Sigmoid colon (tissue), 7 donors: ENCODE results near the gene NDE1. TPM values are rescaled to one million over a fixed set of nuclear protein-coding genes. Genes with fewer than 3 reads are reported as not detected.
"Not testable (repeated sequence)": the region's sequence is repeated elsewhere in the genome, so short reads cannot be mapped to it uniquely, and the experiment has no call there.

Source experiments
- DNase-seq: peaks from one replicate; pipeline ENCODE4 v3.0.0-alpha.2; 2019
- H3K27ac ChIP-seq, 4 donors: fragments of 200-600 bp; sonication (generic); one replicate each; pipeline ENCODE4 v1.5.1; 2016 to 2019; ENCODE audit warnings: mild to moderate bottlenecking in 1 of 4
- H3K27me3 ChIP-seq, 3 donors: fragments of 200-600 bp; sonication (generic); one replicate each; pipeline ENCODE4 v1.5.1; 2019; ENCODE audit warnings: mild to moderate bottlenecking in 1 of 3
- H3K36me3 ChIP-seq, 4 donors: fragments of 200-600 bp; sonication (generic); one replicate each; pipeline ENCODE4 v1.5.1; 2016 to 2019
- H3K4me1 ChIP-seq, 4 donors: fragments of 200-600 bp; sonication (generic); one replicate each; pipeline ENCODE4 v1.5.1; 2017 to 2019
- H3K4me3 ChIP-seq, 4 donors: fragments of 200-600 bp; sonication (generic); one replicate each; pipeline ENCODE4 v1.5.1; 2017 to 2019; ENCODE audit warnings: mild to moderate bottlenecking in 2 of 4, moderate library complexity in 1 of 4
- H3K9me3 ChIP-seq, 4 donors: fragments of 200-600 bp in 3 of 4; sonication (generic) in 3 of 4; one replicate each; pipeline versions ENCODE4 v1.5.1 to v1.6.1; 2013 to 2019
- EP300 ChIP-seq, 4 donors: sonication (generic); formaldehyde crosslinking; IDR thresholded peaks; one replicate each; pipeline ENCODE4 v1.6.1; 2017; ENCODE audit warnings: antibody characterized with exemption in 4 of 4
- POLR2A ChIP-seq, 2 donors: fragments of 450-650 bp; IDR thresholded peaks; one replicate each; pipeline ENCODE4 v1.6.1; 2016; ENCODE audit warnings: antibody characterized with exemption in 2 of 2, mild to moderate bottlenecking in 2 of 2, moderate library complexity in 2 of 2
- POLR2AphosphoS5 ChIP-seq, 4 donors: sonication (generic); formaldehyde crosslinking; IDR thresholded peaks; one replicate each; pipeline ENCODE4 v1.6.1; 2017; ENCODE audit warnings: antibody characterized with exemption in 4 of 4
- whole genome bisulfite sequencing, 2 donors: extraction: QIAGEN DNeasy Blood & Tissue Kit; methylation state at CpG; one replicate each; pipeline ENCODE4 v1.1.7; 2013; 5-methylcytosine and 5-hydroxymethylcytosine counted together
- intact Hi-C: fragments of 100-400 bp; cut with DNase I; formaldehyde crosslinking; loops from one replicate; pipeline ENCODE4 v1.15.1; 2023
- polyA plus RNA-seq, 3 donors: library from polyadenylated mRNA; stranded (reverse); fragments of 200-250 nt; gene quantifications; one replicate each; pipeline ENCODE4 v1.2.3, GENCODE V29; 2013
- total RNA-seq, 4 donors: library from RNA; depleted of rRNA; stranded (reverse); fragments of >200 nt; gene quantifications; one replicate each; pipeline ENCODE4 v1.1.0, GENCODE V29; 2016
- TF ChIP-seq, protein P1 (sequence below), 4 experiments: fragments of 450-650 bp in 3 of 4; fragments of 200-600 bp in 1 of 4; IDR thresholded peaks; one replicate each; pipeline ENCODE4 v1.5.1; 2016 to 2019; ENCODE audit warnings: antibody characterized with exemption in 4 of 4, mild to moderate bottlenecking in 3 of 4, moderate library complexity in 2 of 4
- donor health status: healthy with polysubstance abuse.
- donor health status: Bipolar disorder and iron deficiency.
- donor health status: healthy.

Gene NDE1
- total and polyA plus RNA-seq, 7 donors, result 11.3 to 86.1 (median 29.3) TPM

GRCh38 chr16:15605839-15606517, 44.1 kb upstream of the NDE1 start:
- TF ChIP-seq POLR2AphosphoS5 (IDR thresholded peaks at IDR 0.05) (no peak), EP300 (IDR thresholded peaks at IDR 0.05) (no peak), POLR2A (IDR thresholded peaks at IDR 0.05) (no peak)
- TF ChIP-seq, protein P1, sequence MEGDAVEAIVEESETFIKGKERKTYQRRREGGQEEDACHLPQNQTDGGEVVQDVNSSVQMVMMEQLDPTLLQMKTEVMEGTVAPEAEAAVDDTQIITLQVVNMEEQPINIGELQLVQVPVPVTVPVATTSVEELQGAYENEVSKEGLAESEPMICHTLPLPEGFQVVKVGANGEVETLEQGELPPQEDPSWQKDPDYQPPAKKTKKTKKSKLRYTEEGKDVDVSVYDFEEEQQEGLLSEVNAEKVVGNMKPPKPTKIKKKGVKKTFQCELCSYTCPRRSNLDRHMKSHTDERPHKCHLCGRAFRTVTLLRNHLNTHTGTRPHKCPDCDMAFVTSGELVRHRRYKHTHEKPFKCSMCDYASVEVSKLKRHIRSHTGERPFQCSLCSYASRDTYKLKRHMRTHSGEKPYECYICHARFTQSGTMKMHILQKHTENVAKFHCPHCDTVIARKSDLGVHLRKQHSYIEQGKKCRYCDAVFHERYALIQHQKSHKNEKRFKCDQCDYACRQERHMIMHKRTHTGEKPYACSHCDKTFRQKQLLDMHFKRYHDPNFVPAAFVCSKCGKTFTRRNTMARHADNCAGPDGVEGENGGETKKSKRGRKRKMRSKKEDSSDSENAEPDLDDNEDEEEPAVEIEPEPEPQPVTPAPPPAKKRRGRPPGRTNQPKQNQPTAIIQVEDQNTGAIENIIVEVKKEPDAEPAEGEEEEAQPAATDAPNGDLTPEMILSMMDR (IDR thresholded peaks at IDR 0.05), result no peak
- intact Hi-C loops, result no loop called here
- no peak for DNase-seq
- no peaks in the 10 kb centered on the region for H3K27me3 ChIP-seq
- H3K4me1 ChIP-seq, result peaks cover 0 to 6% (median 0%) of the 10 kb centered on the region in 4 donors
- H3K9me3 ChIP-seq, result no peaks in the 10 kb centered on the region
- WGBS, 2 donors, result 59 to 83% methylated on average over 13 of the region's 13 CpGs
- no peak overlapping the region for H3K4me3 ChIP-seq
- peaks cover 34 to 100% (median 44%) of the 10 kb centered on the region in 4 donors for H3K36me3 ChIP-seq
- H3K27ac ChIP-seq, result no peak overlapping the region

DNA sequence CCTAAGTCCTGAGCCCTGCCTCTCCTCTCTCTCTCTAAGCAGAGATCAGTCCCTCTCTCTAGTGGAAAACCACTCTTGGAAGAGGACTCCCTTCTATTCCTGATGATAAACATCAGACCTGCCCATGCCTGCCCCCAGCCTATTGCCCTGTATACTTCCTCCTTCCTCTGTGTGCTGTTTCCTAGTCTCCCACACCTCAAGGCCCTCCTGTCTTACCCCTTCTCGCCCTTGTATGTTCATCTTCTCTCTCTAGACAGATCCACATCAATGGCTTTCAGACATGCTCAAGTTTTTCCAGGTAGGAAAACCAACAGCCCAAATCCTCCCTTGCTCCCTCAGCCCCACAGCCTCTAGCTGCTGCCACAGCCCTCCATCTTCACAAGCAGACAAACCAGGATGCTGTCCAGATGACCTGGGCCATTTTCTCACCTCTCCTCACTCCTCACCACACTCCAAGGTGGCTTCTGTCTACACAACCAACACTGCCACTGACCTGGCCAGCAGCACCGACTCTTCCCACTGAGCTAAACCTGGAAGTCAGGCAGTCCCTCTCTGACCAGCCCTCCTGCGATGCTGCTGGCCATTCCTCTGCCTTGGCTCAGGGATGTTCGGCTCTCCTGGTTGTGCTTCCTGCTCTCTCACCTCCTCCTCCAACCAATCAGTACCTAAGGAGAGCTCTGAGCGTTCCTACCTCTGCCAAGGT, 43.4 kb upstream of the NDE1 start:
- TF ChIP-seq POLR2A (IDR thresholded peaks at IDR 0.05) (no peak), EP300 (IDR thresholded peaks at IDR 0.05) (no peak), POLR2AphosphoS5 (IDR thresholded peaks at IDR 0.05) (no peak)
- TF ChIP-seq, protein P1 (IDR thresholded peaks at IDR 0.05), result no peak
- peaks cover 0 to 6% (median 0%) of the 10 kb centered on the region in 4 donors for H3K4me1 ChIP-seq
- DNase-seq, result no peak
- H3K4me3 ChIP-seq, result no peak overlapping the region
- H3K36me3 ChIP-seq, result peaks cover 27 to 100% (median 40%) of the 10 kb centered on the region in 4 donors
- peak overlapping the region in 1 of 4 donors; percentile 25 for H3K27ac ChIP-seq
- no peaks in the 10 kb centered on the region for H3K9me3 ChIP-seq
- no peaks in the 10 kb centered on the region for H3K27me3 ChIP-seq
- intact Hi-C loops, result no loop called here
- WGBS, 2 donors, result 81 to 94% methylated on average over 5 of the region's 5 CpGs

DNA sequence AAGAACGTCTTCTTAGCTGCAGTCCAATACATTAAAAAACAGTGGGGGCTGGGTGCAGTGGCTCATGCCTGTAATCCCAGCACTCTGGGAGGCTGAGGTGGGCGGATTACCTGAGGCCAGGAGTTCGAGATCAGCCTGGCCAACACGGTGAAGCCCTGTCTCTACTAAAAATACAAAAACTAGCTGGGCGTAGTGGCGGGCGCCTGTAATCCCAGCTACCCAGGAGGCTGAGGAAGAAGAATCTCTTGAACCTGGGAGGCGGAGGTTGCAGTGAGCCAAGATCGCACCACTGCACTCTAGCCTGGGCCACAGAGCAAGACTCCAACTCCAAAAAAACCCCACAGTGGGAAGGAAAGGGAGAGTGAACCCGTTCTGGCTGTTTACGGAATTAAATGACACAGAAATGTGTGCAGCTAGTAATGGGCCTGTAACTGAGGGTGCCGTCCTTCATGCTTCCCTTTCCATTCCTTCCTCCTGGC, 42.8 kb upstream of the NDE1 start:
- H3K4me3 ChIP-seq, intact Hi-C loops, H3K27me3 ChIP-seq, H3K4me1 ChIP-seq, DNase-seq, H3K9me3 ChIP-seq: not testable (repeated sequence)
- H3K36me3 ChIP-seq, result peaks cover 30 to 100% (median 40%) of the 10 kb centered on the region in 4 donors
- H3K27ac ChIP-seq, result peak overlapping the region in 3 of 4 donors; percentile 4 to 25 (median 24)
- WGBS, 2 donors, result 93 to 95% methylated on average over 12 of the region's 12 CpGs

DNA sequence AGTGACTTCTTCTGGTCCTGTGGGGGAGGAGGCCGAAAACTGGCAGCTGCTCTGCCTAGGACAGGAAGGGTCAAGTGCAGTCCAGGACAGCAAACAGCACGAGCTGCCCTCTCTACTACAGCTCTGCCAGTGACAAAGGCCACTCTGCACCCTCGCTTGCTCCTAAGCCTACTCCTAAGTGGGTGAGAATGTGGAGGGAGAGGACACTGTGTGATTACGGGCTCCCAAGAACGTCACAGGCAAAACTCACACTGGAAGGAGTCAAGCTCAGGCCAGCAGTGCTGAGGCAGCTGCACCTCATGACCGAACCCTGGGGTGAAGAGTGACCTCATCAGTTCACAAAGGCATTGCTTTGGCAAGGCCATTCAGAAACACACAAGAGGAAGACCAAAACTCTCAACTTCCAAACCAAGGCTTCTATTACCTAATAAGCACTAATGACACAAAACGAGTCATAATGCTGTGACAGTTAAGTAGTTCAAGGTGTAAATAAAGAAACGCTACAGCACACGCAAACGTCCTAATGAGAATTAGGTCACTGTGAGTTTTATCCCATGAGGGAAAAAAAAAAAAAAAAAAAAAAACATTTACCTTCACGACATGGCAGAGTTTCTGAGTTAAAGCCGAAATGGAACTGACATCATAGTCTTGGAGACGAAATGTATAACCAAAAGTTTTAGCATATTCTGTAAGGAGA, 42.2 kb upstream of the NDE1 start:
- Histone ChIP-seq H3K27ac (peak overlapping the region in 3 of 4 donors; percentile 4 to 25 (median 24)), H3K27me3 (no peaks in the 10 kb centered on the region), H3K36me3 (peaks cover 34 to 100% (median 44%) of the 10 kb centered on the region in 4 donors), H3K4me1 (peaks cover 0 to 6% (median 0%) of the 10 kb centered on the region in 4 donors), H3K4me3 (no peak overlapping the region), H3K9me3 (no peaks in the 10 kb centered on the region)
- 91 to 92% methylated on average over 13 of the region's 13 CpGs for WGBS, 2 donors
- TF ChIP-seq EP300 (IDR thresholded peaks at IDR 0.05) (no peak), POLR2A (IDR thresholded peaks at IDR 0.05) (no peak), POLR2AphosphoS5 (IDR thresholded peaks at IDR 0.05) (peak; percentile 18 to 34 (median 26))
- TF ChIP-seq, protein P1 (IDR thresholded peaks at IDR 0.05), result no peak
- intact Hi-C loops, result no loop called here
- DNase-seq, result peak; percentile 84
